Left kidney (tissue), 2 donors: ENCODE measurements around the gene NCOA1. TPM values are rescaled to one million over a fixed set of nuclear protein-coding genes. Genes with fewer than 3 reads are reported as not detected.

Experiments
- DNase-seq: peaks from one replicate; pipeline ENCODE4 v3.0.0-alpha.2; 2013
- polyA plus RNA-seq: library from polyadenylated mRNA; unstranded; fragments of 120-200 nt; gene quantifications from one replicate; pipeline ENCODE4 v1.2.1, GENCODE V29; 2013; ENCODE audit not compliant: insufficient read length

The NCOA1 gene
- polyA plus RNA-seq, 1 donor = 51.7 TPM

- no peak for DNase-seq
Measured at GRCh38 chr2:24691806-24692205, 200.8 kb downstream of the NCOA1 start.

GRCh38 chr2:24697792-24698191, 206.7 kb downstream of the NCOA1 start:
- no peak for DNase-seq

GRCh38 chr2:24702800-24703199, 211.7 kb downstream of the NCOA1 start:
- no peak for DNase-seq

GRCh38 chr2:24704692-24705091, 213.6 kb downstream of the NCOA1 start:
- DNase-seq = no peak

GRCh38 chr2:24707143-24707542, 216.1 kb downstream of the NCOA1 start:
- no peak for DNase-seq

GRCh38 chr2:24708537-24709152, 217.6 kb downstream of the NCOA1 start:
- DNase-seq = no peak

GRCh38 chr2:24710806-24711205, 219.8 kb downstream of the NCOA1 start:
- DNase-seq = no peak

GRCh38 chr2:24711865-24712264, 220.8 kb downstream of the NCOA1 start:
- DNase-seq = no peak

- DNase-seq = no peak
Measured at GRCh38 chr2:24712296-24712695, 221.2 kb downstream of the NCOA1 start.

- no peak for DNase-seq
Measured at GRCh38 chr2:24717263-24717951, 226.4 kb downstream of the NCOA1 start.

GRCh38 chr2:24720310-24720709, 229.3 kb downstream of the NCOA1 start:
- no peak for DNase-seq

GRCh38 chr2:24721470-24721869, 230.4 kb downstream of the NCOA1 start:
- DNase-seq = no peak

- no peak for DNase-seq
Measured at GRCh38 chr2:24722141-24722790, 231.2 kb downstream of the NCOA1 start.

GRCh38 chr2:24723191-24723590, 232.1 kb downstream of the NCOA1 start:
- DNase-seq = no peak

GRCh38 chr2:24723665-24724064, 232.6 kb downstream of the NCOA1 start:
- DNase-seq = no peak

GRCh38 chr2:24724111-24724775, 233.2 kb downstream of the NCOA1 start:
- DNase-seq = no peak

GRCh38 chr2:24725956-24726355, 234.9 kb downstream of the NCOA1 start:
- DNase-seq = no peak

GRCh38 chr2:24730481-24730880, 239.4 kb downstream of the NCOA1 start:
- no peak for DNase-seq

GRCh38 chr2:24731040-24731439, 240.0 kb downstream of the NCOA1 start:
- no peak for DNase-seq

- no peak for DNase-seq
Measured at GRCh38 chr2:24731923-24732322, 240.9 kb downstream of the NCOA1 start.

GRCh38 chr2:24734741-24735140, 243.7 kb downstream of the NCOA1 start:
- DNase-seq = no peak

- DNase-seq = no peak
Measured at GRCh38 chr2:24739354-24740025, 248.4 kb downstream of the NCOA1 start.
